Esophagus squamous epithelium (tissue), 5 donors: ENCODE measurements around the gene USP6. TPM values are rescaled to one million over a fixed set of nuclear protein-coding genes. Genes with fewer than 3 reads are reported as not detected.
A peak's percentile ranks its signal among the peaks of the same experiment; 100 is the strongest.

Experiments
- DNase-seq: peaks from one replicate; lab custom pipeline; 2025; lab: John Stamatoyannopoulos, UW
- H3K27ac ChIP-seq, 4 donors: fragments of 200-600 bp; sonication (generic); one replicate each; pipeline ENCODE4 v1.5.1; 2016 to 2019; ENCODE audit warnings: mild to moderate bottlenecking in 1 of 4
- H3K27me3 ChIP-seq, 4 donors: fragments of 200-600 bp; sonication (generic); 1 replicate in 3 of 4; 2 replicates in 1 of 4; pipeline versions ENCODE4 v1.5.1 to v1.6.0; 2017 to 2021; ENCODE audit warnings: antibody characterized with exemption in 1 of 4
- H3K36me3 ChIP-seq, 3 donors: fragments of 200-600 bp; sonication (generic); one replicate each; pipeline ENCODE4 v1.5.1; 2016 to 2019
- H3K4me1 ChIP-seq, 3 donors: fragments of 200-600 bp; sonication (generic); one replicate each; pipeline ENCODE4 v1.5.1; 2017 to 2019
- H3K4me3 ChIP-seq, 4 donors: fragments of 200-600 bp; sonication (generic); 1 replicate in 3 of 4; 2 replicates in 1 of 4; pipeline ENCODE4 v1.5.1; 2016 to 2019; ENCODE audit warnings: mild to moderate bottlenecking in 2 of 4, moderate library complexity in 1 of 4
- H3K9me3 ChIP-seq, 3 donors: fragments of 200-600 bp; sonication (generic); one replicate each; pipeline ENCODE4 v1.5.1; 2016 to 2019
- CTCF ChIP-seq, 6 experiments: fragments of 450-650 bp in 4 of 6; fragments of 200-600 bp in 2 of 6; sonication (generic) in 2 of 6; IDR thresholded peaks; one replicate each; pipeline ENCODE4 v1.5.1; 2016 to 2019; ENCODE audit warnings: antibody characterized with exemption in 6 of 6, mild to moderate bottlenecking in 4 of 6, moderate library complexity in 4 of 6
- POLR2A ChIP-seq, 4 donors: fragments of 450-650 bp; IDR thresholded peaks; one replicate each; pipeline ENCODE4 v1.6.1; 2017; ENCODE audit warnings: antibody characterized with exemption in 4 of 4, mild to moderate bottlenecking in 4 of 4, moderate library complexity in 3 of 4
- WGBS, 2 donors: methylation state at CpG; one replicate each; pipeline ENCODE4 v1.1.5; 2018; 5-methylcytosine and 5-hydroxymethylcytosine counted together
- intact Hi-C: fragments of 100-400 bp; cut with DNase I; formaldehyde crosslinking; loops from one replicate; pipeline ENCODE4 v1.15.0; 2022
- total RNA-seq, 4 donors: library from RNA; depleted of rRNA; stranded (reverse); fragments of >200 nt; gene quantifications; one replicate each; pipeline ENCODE4 v1.1.0, GENCODE V29; 2016
- donor health status: DM: yes; HTN: yes; CAD: no.

Gene USP6
- total RNA-seq, 4 donors from 2014 or later: under 0.01 to 0.09 TPM; not detected in 2

GRCh38 chr17:5097101-5097834 is 18.6 kb upstream of the USP6 start:
- Histone ChIP-seq H3K27me3 (peaks cover 0 to 18% (median 0%) of the 10 kb centered on the region in 4 donors), H3K4me1 (peaks cover 0 to 16% (median 0%) of the 10 kb centered on the region in 3 donors), H3K9me3 (peaks cover 17 to 57% (median 51%) of the 10 kb centered on the region in 3 donors), H3K4me3 (peak overlapping the region; percentile 6 to 61 (median 48)), H3K27ac (peak overlapping the region in 2 of 4 donors; percentile 32 to 66), H3K36me3 (peaks cover 0 to 7% (median 0%) of the 10 kb centered on the region in 3 donors)
- 0 to 2% methylated on average over 5 to 11 of the region's 63 CpGs for WGBS, 2 donors
- TF ChIP-seq POLR2A (IDR thresholded peaks at IDR 0.05) (no peak), CTCF (IDR thresholded peaks at IDR 0.05) (no peak)
- intact Hi-C loops: no loop called here
- DNase-seq: no peak

- 49 to 75% methylated on average over 5 of the region's 5 CpGs for WGBS, 2 donors
- H3K36me3 ChIP-seq: no peaks in the 10 kb centered on the region
- peaks cover 0 to 16% (median 0%) of the 10 kb centered on the region in 3 donors for H3K4me1 ChIP-seq
- H3K4me3 ChIP-seq: no peak overlapping the region
- intact Hi-C loops: no loop called here
- peaks cover 0 to 37% (median 31%) of the 10 kb centered on the region in 3 donors for H3K9me3 ChIP-seq
- TF ChIP-seq POLR2A (IDR thresholded peaks at IDR 0.05) (no peak), CTCF (IDR thresholded peaks at IDR 0.05) (no peak)
- H3K27me3 ChIP-seq: peaks cover 0 to 18% (median 0%) of the 10 kb centered on the region in 4 donors
- no peak for DNase-seq
- H3K27ac ChIP-seq: no peak overlapping the region
Observed at GRCh38 chr17:5099271-5099670, 16.6 kb upstream of the USP6 start.

- DNase-seq: no peak
- H3K27me3 ChIP-seq: peaks cover 0 to 18% (median 0%) of the 10 kb centered on the region in 4 donors
Observed at GRCh38 chr17:5100832-5101231, 15.0 kb upstream of the USP6 start.

GRCh38 chr17:5110816-5111215 is 5.0 kb upstream of the USP6 start:
- TF ChIP-seq CTCF (IDR thresholded peaks at IDR 0.05) (no peak), POLR2A (IDR thresholded peaks at IDR 0.05) (no peak)
- Histone ChIP-seq H3K4me3 (peak overlapping the region; percentile 56 to 93 (median 78)), H3K4me1 (peaks cover 3 to 28% (median 7%) of the 10 kb centered on the region in 3 donors), H3K36me3 (peaks cover 0 to 38% (median 3%) of the 10 kb centered on the region in 3 donors), H3K27ac (peak overlapping the region in 1 of 4 donors; percentile 77), H3K27me3 (peaks cover 3 to 17% (median 5%) of the 10 kb centered on the region in 4 donors), H3K9me3 (no peaks in the 10 kb centered on the region)
- intact Hi-C loops: no loop called here
- no peak for DNase-seq
- WGBS, 2 donors: 12 to 24% methylated on average over 7 to 8 of the region's 8 CpGs

More at GRCh38 chr17:5100832-5101231, 15.0 kb upstream of the USP6 start:
- TF ChIP-seq POLR2A (IDR thresholded peaks at IDR 0.05): no peak
- no peak for TF ChIP-seq CTCF (IDR thresholded peaks at IDR 0.05)
- no peak overlapping the region for H3K4me3 ChIP-seq
- intact Hi-C loops: no loop called here
- H3K4me1 ChIP-seq: peaks cover 0 to 16% (median 0%) of the 10 kb centered on the region in 3 donors
- H3K27ac ChIP-seq: no peak overlapping the region
- peaks cover 0 to 11% (median 0%) of the 10 kb centered on the region in 3 donors for H3K36me3 ChIP-seq
- 70 to 92% methylated on average over 2 to 3 of the region's 6 CpGs for WGBS, 2 donors
- peaks cover 0 to 21% (median 16%) of the 10 kb centered on the region in 3 donors for H3K9me3 ChIP-seq
